ENCODE measurements around the gene TSPAN3.

DNA sequence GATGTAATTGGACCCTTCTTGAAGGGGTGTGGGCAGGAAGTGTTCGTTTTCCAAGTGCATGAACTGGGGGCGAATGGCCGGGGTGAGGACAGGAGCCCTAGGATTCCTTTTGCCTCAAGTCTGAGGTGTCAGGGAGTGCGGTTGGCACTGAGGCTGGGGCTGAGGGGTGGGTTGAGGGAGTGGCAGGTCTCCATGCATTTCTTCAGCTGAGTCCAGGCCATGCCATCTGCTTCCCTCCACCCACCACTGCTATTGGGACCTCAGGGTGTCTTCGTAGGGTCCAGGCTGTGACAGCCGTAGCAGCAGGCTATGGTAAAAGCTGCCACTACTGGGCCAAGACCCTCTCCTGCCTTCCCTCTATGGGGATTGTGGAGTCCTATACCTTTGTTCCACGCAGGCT is 25.6 kb upstream of the TSPAN3 start:
- TF ChIP-seq, protein P1, sequence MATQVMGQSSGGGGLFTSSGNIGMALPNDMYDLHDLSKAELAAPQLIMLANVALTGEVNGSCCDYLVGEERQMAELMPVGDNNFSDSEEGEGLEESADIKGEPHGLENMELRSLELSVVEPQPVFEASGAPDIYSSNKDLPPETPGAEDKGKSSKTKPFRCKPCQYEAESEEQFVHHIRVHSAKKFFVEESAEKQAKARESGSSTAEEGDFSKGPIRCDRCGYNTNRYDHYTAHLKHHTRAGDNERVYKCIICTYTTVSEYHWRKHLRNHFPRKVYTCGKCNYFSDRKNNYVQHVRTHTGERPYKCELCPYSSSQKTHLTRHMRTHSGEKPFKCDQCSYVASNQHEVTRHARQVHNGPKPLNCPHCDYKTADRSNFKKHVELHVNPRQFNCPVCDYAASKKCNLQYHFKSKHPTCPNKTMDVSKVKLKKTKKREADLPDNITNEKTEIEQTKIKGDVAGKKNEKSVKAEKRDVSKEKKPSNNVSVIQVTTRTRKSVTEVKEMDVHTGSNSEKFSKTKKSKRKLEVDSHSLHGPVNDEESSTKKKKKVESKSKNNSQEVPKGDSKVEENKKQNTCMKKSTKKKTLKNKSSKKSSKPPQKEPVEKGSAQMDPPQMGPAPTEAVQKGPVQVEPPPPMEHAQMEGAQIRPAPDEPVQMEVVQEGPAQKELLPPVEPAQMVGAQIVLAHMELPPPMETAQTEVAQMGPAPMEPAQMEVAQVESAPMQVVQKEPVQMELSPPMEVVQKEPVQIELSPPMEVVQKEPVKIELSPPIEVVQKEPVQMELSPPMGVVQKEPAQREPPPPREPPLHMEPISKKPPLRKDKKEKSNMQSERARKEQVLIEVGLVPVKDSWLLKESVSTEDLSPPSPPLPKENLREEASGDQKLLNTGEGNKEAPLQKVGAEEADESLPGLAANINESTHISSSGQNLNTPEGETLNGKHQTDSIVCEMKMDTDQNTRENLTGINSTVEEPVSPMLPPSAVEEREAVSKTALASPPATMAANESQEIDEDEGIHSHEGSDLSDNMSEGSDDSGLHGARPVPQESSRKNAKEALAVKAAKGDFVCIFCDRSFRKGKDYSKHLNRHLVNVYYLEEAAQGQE (IDR thresholded peaks at IDR 0.05; ENCODE audit: low read depth), result no peak
- TF ChIP-seq TAF1 (IDR thresholded peaks at IDR 0.05; ENCODE audit: low read depth) (no peak), CREB1 (IDR thresholded peaks at IDR 0.05; ENCODE audit: low read depth) (no peak), RAD21 (IDR thresholded peaks at IDR 0.05; ENCODE audit: low read depth) (no peak)
